ENCODE measurements around the gene SPHK1.

DNA sequence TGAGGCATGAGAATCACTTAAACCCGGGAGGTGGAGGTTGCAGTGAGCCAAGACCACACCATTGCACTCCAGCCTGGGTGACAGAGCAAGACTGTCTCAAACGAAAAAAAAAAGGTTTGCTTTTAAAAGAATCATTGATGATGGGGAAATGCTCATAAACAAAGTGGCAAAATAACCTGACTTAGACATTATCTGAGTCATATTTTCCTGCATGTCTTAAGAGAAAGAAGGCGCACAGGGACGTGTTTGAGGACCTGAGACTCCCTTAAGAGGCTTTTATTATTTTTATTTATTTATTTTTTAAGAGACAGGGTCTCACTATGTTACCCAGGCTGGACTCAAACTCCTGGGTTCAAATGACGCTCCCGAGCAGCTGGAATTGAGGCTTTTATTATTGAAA is 25.0 kb upstream of the SPHK1 start:
- TF ChIP-seq, protein P1, sequence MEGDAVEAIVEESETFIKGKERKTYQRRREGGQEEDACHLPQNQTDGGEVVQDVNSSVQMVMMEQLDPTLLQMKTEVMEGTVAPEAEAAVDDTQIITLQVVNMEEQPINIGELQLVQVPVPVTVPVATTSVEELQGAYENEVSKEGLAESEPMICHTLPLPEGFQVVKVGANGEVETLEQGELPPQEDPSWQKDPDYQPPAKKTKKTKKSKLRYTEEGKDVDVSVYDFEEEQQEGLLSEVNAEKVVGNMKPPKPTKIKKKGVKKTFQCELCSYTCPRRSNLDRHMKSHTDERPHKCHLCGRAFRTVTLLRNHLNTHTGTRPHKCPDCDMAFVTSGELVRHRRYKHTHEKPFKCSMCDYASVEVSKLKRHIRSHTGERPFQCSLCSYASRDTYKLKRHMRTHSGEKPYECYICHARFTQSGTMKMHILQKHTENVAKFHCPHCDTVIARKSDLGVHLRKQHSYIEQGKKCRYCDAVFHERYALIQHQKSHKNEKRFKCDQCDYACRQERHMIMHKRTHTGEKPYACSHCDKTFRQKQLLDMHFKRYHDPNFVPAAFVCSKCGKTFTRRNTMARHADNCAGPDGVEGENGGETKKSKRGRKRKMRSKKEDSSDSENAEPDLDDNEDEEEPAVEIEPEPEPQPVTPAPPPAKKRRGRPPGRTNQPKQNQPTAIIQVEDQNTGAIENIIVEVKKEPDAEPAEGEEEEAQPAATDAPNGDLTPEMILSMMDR (IDR thresholded peaks at IDR 0.05), result no peak
- no peak for TF ChIP-seq POLR2A (IDR thresholded peaks at IDR 0.05)
